OCI-LY3 (cell line): ENCODE results near the gene CELF4.

Experiments
- H2AFZ ChIP-seq: fragments of 200-600, 300-600 bp; shearing (Covaris generic); 2 replicates; pipeline ENCODE4 v1.6.0; 2014; ENCODE audit warnings: antibody characterized with exemption, low read depth, low read length
- H3K27ac ChIP-seq: fragments of 200-600, 300-600 bp; sonication (generic); 2 replicates; pipeline ENCODE4 v1.5.1; 2014; ENCODE audit warnings: mild to moderate bottlenecking, low read length, moderate library complexity, mixed read lengths
- H3K27me3 ChIP-seq: fragments of 200-600, 300-600 bp; sonication (generic); 2 replicates; pipeline ENCODE4 v1.6.1; 2014; ENCODE audit warnings: low read depth, low read length, mixed read lengths
- H3K36me3 ChIP-seq: fragments of 200-600, 300-600 bp; sonication (generic); replicated peaks from 2 replicates; pipeline ENCODE3; 2014; ENCODE audit warnings: low read depth, low read length, mixed read lengths
- H3K4me1 ChIP-seq: fragments of 300-600, 200-600 bp; sonication (generic); 2 replicates; pipeline ENCODE4 v1.6.1; 2014; ENCODE audit warnings: low read length, mixed read lengths
- H3K4me2 ChIP-seq: fragments of 200-600, 300-600 bp; sonication (generic); 2 replicates; pipeline ENCODE4 v1.6.1; 2014; ENCODE audit warnings: low read length, mixed read lengths
- H3K4me3 ChIP-seq: fragments of 300-600, 200-600 bp; sonication (generic); 2 replicates; pipeline ENCODE4 v1.5.1; 2014; ENCODE audit warnings: antibody characterized with exemption, mild to moderate bottlenecking, low read length, moderate library complexity
- H3K79me2 ChIP-seq: fragments of 300-600, 200-600 bp; shearing (Covaris generic); 2 replicates; pipeline ENCODE4 v1.6.1; 2014; ENCODE audit warnings: mild to moderate bottlenecking, low read length, mixed read lengths
- H3K9ac ChIP-seq: fragments of 300-600, 200-600 bp; shearing (Covaris generic); 2 replicates; pipeline ENCODE4 v1.6.0; 2014; ENCODE audit warnings: mild to moderate bottlenecking, low read length, moderate library complexity
- H3K9me3 ChIP-seq: fragments of 200-600, 300-600 bp; shearing (Covaris generic); 2 replicates; pipeline ENCODE4 v1.6.1; 2014; ENCODE audit warnings: low read length, mixed read lengths; ENCODE audit not compliant: insufficient read depth
- H4K20me1 ChIP-seq: fragments of 200-600, 300-600 bp; sonication (generic); 2 replicates; pipeline ENCODE4 v1.6.1; 2016; ENCODE audit warnings: low read length, mixed read lengths; ENCODE audit not compliant: insufficient read depth
- CTCF ChIP-seq: fragments of 200-600, 300-600 bp; sonication (generic); IDR thresholded peaks from 2 replicates; pipeline ENCODE4 v1.5.1; 2014; ENCODE audit warnings: antibody characterized with exemption, low read length, low read depth
- EZH2phosphoT487 ChIP-seq: fragments of 200-600 bp; shearing (Covaris generic); IDR thresholded peaks from 2 replicates; pipeline ENCODE4 v1.6.1; 2018; ENCODE audit warnings: antibody characterized with exemption, mixed run types, low read depth

Gene CELF4

GRCh38 chr18:37272841-37273240 is 292.8 kb downstream of the CELF4 start:
- Histone ChIP-seq H3K9ac (no peak overlapping the region), H3K36me3 (no peaks in the 10 kb centered on the region), H3K9me3 (no peaks in the 10 kb centered on the region), H3K79me2 (no peaks in the 10 kb centered on the region), H3K27me3 (no peaks in the 10 kb centered on the region), H3K4me3 (no peak overlapping the region), H2AFZ (no peak overlapping the region), H3K4me2 (no peak overlapping the region), H3K4me1 (no peaks in the 10 kb centered on the region), H3K27ac (no peak overlapping the region), H4K20me1 (peaks cover 13% of the 10 kb centered on the region; the same call in 1 of the 2 replicates)
- TF ChIP-seq CTCF, result no peak
- no peak for TF ChIP-seq EZH2phosphoT487

- no peak overlapping the region for H3K4me2 ChIP-seq
- no peaks in the 10 kb centered on the region for H3K36me3 ChIP-seq
- H2AFZ ChIP-seq, result no peak overlapping the region
- no peaks in the 10 kb centered on the region for H3K4me1 ChIP-seq
- no peak overlapping the region for H3K4me3 ChIP-seq
- peaks cover 13% of the 10 kb centered on the region; the same call in 1 of the 2 replicates for H4K20me1 ChIP-seq
- no peaks in the 10 kb centered on the region for H3K79me2 ChIP-seq
- no peak overlapping the region for H3K9ac ChIP-seq
- no peak overlapping the region for H3K27ac ChIP-seq
- H3K9me3 ChIP-seq, result no peaks in the 10 kb centered on the region
- no peaks in the 10 kb centered on the region for H3K27me3 ChIP-seq
- TF ChIP-seq EZH2phosphoT487 (no peak), CTCF (no peak)
Measured at GRCh38 chr18:37272226-37272625, 293.4 kb downstream of the CELF4 start.

GRCh38 chr18:37270666-37271052 is 294.9 kb downstream of the CELF4 start:
- H3K9me3 ChIP-seq, result no peaks in the 10 kb centered on the region
- H3K4me1 ChIP-seq, result no peaks in the 10 kb centered on the region
- peaks cover 13% of the 10 kb centered on the region; the same call in 1 of the 2 replicates for H4K20me1 ChIP-seq

GRCh38 chr18:37270038-37270665 is 295.4 kb downstream of the CELF4 start:
- no peaks in the 10 kb centered on the region for H3K9me3 ChIP-seq
- H3K4me1 ChIP-seq, result no peaks in the 10 kb centered on the region
- no peak for TF ChIP-seq EZH2phosphoT487
- no peak for TF ChIP-seq CTCF
- H3K79me2 ChIP-seq, result no peaks in the 10 kb centered on the region
- no peak overlapping the region for H3K9ac ChIP-seq
- H3K27me3 ChIP-seq, result no peaks in the 10 kb centered on the region
- no peak overlapping the region for H3K27ac ChIP-seq
- H3K36me3 ChIP-seq, result no peaks in the 10 kb centered on the region
- no peak overlapping the region for H2AFZ ChIP-seq
- H3K4me3 ChIP-seq, result no peak overlapping the region
- no peak overlapping the region for H3K4me2 ChIP-seq
- peaks cover 13% of the 10 kb centered on the region; the same call in 1 of the 2 replicates for H4K20me1 ChIP-seq

More at GRCh38 chr18:37270666-37271052, 294.9 kb downstream of the CELF4 start:
- H3K4me3 ChIP-seq, result no peak overlapping the region
- TF ChIP-seq CTCF, result no peak
- no peak for TF ChIP-seq EZH2phosphoT487
- no peaks in the 10 kb centered on the region for H3K79me2 ChIP-seq
- H2AFZ ChIP-seq, result no peak overlapping the region
- no peaks in the 10 kb centered on the region for H3K36me3 ChIP-seq
- H3K27me3 ChIP-seq, result no peaks in the 10 kb centered on the region
- H3K27ac ChIP-seq, result no peak overlapping the region
- no peak overlapping the region for H3K4me2 ChIP-seq
- H3K9ac ChIP-seq, result no peak overlapping the region
